Measurements from ENCODE around the gene PTCH2.
"Not testable (repeated sequence)": the region's sequence is repeated elsewhere in the genome, so short reads cannot be mapped to it uniquely, and the experiment has no call there.

Gene PTCH2

DNA sequence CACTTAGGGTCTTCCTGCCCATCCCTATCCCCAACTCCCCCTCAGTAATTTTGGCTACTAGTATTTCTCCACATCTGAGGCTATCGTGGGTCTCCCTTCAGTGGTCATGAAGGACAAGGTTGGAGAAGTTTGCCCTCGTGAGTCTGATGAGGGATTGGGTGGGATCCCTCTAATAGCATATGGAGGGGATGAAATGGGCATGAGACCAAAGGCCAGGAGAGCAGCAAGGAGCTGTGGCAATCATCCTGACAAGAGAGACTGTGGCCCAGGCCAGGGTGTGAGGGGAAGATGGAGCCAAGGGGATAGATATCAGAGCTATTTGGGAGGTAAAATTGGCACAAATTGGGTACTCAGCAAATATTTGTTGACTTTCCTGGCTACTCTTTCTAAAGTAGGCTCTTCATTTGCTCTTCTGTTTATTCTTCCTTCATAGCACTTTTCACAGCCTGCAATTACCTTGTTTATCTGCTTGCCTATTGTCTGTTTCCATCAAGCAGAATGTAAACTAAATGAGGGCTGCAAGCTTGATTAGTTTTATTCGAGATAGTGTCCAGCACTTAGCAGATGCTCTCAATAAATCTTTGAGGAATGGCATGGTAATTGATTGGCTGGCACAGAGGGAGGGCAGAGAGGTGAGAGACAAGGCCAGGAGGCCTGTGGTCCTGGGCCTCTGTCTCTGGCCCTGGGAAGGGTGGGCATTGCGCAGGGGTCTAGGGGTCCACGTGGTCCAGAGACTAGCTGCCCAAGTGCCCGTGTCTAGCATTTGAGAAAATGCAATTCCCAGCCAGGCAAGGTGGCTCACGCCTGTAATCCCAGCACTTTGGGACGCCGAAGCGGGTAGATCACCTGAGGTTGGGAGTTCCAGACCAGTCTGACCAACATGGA is 44.3 kb downstream of the PTCH2 start:
- Histone ChIP-seq H2BK12ac (ENCODE audit: low read length) (peak overlapping the region; percentile 90), H4K91ac (ENCODE audit: low read depth, low read length, poor library complexity) (no peak overlapping the region), H2AFZ (ENCODE audit: low read length) (peak overlapping the region; percentile 41), H3K23ac (ENCODE audit: low read depth, low read length, poor library complexity) (no peak overlapping the region), H3K9me3 (replicated peaks in 1 of 2; ENCODE audit: control insufficient read depth in 2 of 2, insufficient read depth in 1 of 2, low read depth in 1 of 2, low read length in 2 of 2) (no peaks in the 10 kb centered on the region), H2AK5ac (ENCODE audit: low read depth, low read length) (peak overlapping the region; percentile 90), H3K27me3 (ENCODE audit: control insufficient read depth in 3 of 3, insufficient read depth in 3 of 3, low read depth in 1 of 3, low read length in 3 of 3) (no peaks in the 10 kb centered on the region), H3K36me3 (replicated peaks in 1 of 2; ENCODE audit: control insufficient read depth in 2 of 2, insufficient read depth in 2 of 2, low read length in 2 of 2) (peaks cover 6 to 11% of the 10 kb centered on the region in 2 donors), H4K8ac (ENCODE audit: low read depth, low read length) (no peak overlapping the region), H3K79me1 (ENCODE audit: low read depth, low read length) (peaks cover 6% of the 10 kb centered on the region), H3K9ac (ENCODE audit: low read depth, low read length, poor library complexity) (peak overlapping the region; percentile 77), H3K27ac (replicated peaks; ENCODE audit: low read length) (no peak overlapping the region), H3K4me2 (ENCODE audit: insufficient read depth, low read length, poor library complexity, severe bottlenecking) (no peak overlapping the region), H3K14ac (ENCODE audit: low read length) (peak overlapping the region; percentile 21), H3K4ac (ENCODE audit: low read length) (no peak overlapping the region), H3K4me1 (ENCODE audit: control insufficient read depth in 2 of 2, insufficient read depth in 1 of 2, low read depth in 1 of 2, low read length in 2 of 2) (peaks cover 22 to 23% of the 10 kb centered on the region in 2 donors), H2BK5ac (ENCODE audit: low read length) (no peak overlapping the region), H2BK15ac (ENCODE audit: low read length) (peak overlapping the region; percentile 85), H2BK120ac (ENCODE audit: low read depth, low read length) (no peak overlapping the region), H3K18ac (ENCODE audit: low read length) (peak overlapping the region; percentile 80), H3K4me3 (ENCODE audit: low read length in 2 of 2) (no peak overlapping the region)
- DNase-seq (ENCODE audit: low spot score): no peak
- no CpG with 5 or more reads among the region's 10 CpGs for WGBS, 2 donors (ENCODE audit: extremely low coverage in 2 of 2, insufficient read length in 2 of 2, insufficient replicate concordance in 1 of 2)

DNA sequence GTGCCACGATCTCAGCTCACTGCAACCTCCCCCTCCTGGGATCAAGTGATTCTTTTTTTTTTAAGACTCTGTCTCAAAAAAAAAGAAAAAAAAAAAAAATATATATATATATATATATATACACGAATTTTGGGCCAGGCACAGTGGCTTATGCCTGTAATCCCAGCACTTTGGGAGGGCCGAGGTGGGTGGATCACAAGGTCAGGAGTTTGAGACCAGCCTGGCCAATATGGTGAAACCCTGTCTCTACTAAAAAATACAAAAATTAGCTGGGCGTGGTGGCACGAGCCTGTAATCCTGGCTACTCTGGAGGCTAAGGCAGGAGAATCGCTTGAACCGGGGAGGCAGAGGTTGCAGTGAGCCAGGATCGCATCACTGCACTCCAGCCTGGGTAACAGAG is 45.2 kb downstream of the PTCH2 start:
- not testable (repeated sequence) for H3K36me3 ChIP-seq (replicated peaks in 1 of 2; ENCODE audit: control insufficient read depth in 2 of 2, insufficient read depth in 2 of 2, low read length in 2 of 2); DNase-seq (ENCODE audit: low spot score); H2BK120ac ChIP-seq (ENCODE audit: low read depth, low read length); H3K23ac ChIP-seq (ENCODE audit: low read depth, low read length, poor library complexity); H3K27me3 ChIP-seq (ENCODE audit: control insufficient read depth in 3 of 3, insufficient read depth in 3 of 3, low read depth in 1 of 3, low read length in 3 of 3); H4K91ac ChIP-seq (ENCODE audit: low read depth, low read length, poor library complexity); H2BK12ac ChIP-seq (ENCODE audit: low read length); H2BK15ac ChIP-seq (ENCODE audit: low read length); H3K4me2 ChIP-seq (ENCODE audit: insufficient read depth, low read length, poor library complexity, severe bottlenecking); H3K14ac ChIP-seq (ENCODE audit: low read length); H3K79me1 ChIP-seq (ENCODE audit: low read depth, low read length); H4K8ac ChIP-seq (ENCODE audit: low read depth, low read length); H3K9me3 ChIP-seq (replicated peaks in 1 of 2; ENCODE audit: control insufficient read depth in 2 of 2, insufficient read depth in 1 of 2, low read depth in 1 of 2, low read length in 2 of 2); H3K9ac ChIP-seq (ENCODE audit: low read depth, low read length, poor library complexity); H2BK5ac ChIP-seq (ENCODE audit: low read length); H3K18ac ChIP-seq (ENCODE audit: low read length); H3K27ac ChIP-seq (replicated peaks; ENCODE audit: low read length); H3K4me3 ChIP-seq (ENCODE audit: low read length in 2 of 2); H2AFZ ChIP-seq (ENCODE audit: low read length); H3K4ac ChIP-seq (ENCODE audit: low read length); H2AK5ac ChIP-seq (ENCODE audit: low read depth, low read length)
- WGBS, 2 donors (ENCODE audit: extremely low coverage in 2 of 2, insufficient read length in 2 of 2, insufficient replicate concordance in 1 of 2): no CpG with 5 or more reads among the region's 8 CpGs
- H3K4me1 ChIP-seq (ENCODE audit: control insufficient read depth in 2 of 2, insufficient read depth in 1 of 2, low read depth in 1 of 2, low read length in 2 of 2): peaks cover 13 to 20% of the 10 kb centered on the region in 2 donors

DNA sequence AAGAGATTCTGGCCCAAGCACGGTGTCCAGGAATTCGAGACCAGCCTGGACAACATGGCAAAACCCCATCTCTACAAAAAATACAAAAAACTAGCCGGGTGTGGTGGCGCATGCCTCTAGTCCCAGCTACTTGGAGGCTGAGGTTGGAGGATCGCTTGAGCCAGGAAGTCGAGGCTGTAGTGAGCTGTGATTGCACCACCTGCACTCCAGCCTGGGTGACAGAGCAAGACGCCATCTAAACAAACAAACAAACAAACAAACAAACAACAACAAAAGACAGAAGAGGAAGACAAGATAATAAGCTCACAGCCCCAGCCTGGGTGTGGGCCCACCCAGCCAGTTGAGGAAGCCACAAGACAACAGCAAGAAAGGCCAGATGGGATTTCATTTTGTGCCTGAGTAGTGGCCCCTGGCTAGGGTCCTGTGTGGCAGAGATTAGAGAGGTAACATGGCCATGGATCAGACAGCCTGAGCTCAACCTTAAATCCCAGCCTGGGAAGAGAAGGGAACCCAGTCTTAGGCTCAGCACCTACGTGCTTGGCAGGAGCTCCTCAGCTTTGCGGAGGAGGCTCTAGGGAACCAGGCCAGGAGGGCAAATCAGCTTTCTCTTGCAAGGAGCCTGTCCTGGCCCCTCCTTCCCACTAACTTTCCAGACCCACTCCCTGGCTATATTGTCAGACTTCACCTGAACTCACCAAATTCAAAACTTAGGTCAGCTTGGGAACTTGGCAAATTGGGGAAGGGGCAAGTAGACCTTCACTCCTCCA is 50.1 kb downstream of the PTCH2 start:
- H3K4me1 ChIP-seq (ENCODE audit: control insufficient read depth in 2 of 2, insufficient read depth in 1 of 2, low read depth in 1 of 2, low read length in 2 of 2): peaks cover 2 to 5% of the 10 kb centered on the region in 2 donors
- H3K18ac ChIP-seq (ENCODE audit: low read length): peak overlapping the region; percentile 2
- no peak overlapping the region for H4K91ac ChIP-seq (ENCODE audit: low read depth, low read length, poor library complexity)
- peak overlapping the region; percentile 53 for H2AK5ac ChIP-seq (ENCODE audit: low read depth, low read length)
- no peaks in the 10 kb centered on the region for H3K9me3 ChIP-seq (replicated peaks in 1 of 2; ENCODE audit: control insufficient read depth in 2 of 2, insufficient read depth in 1 of 2, low read depth in 1 of 2, low read length in 2 of 2)
- H3K79me1 ChIP-seq (ENCODE audit: low read depth, low read length): no peaks in the 10 kb centered on the region
- H3K9ac ChIP-seq (ENCODE audit: low read depth, low read length, poor library complexity): no peak overlapping the region
- H2AFZ ChIP-seq (ENCODE audit: low read length): peak overlapping the region; percentile 63
- no peak overlapping the region for H3K27ac ChIP-seq (replicated peaks; ENCODE audit: low read length)
- no peak overlapping the region for H2BK5ac ChIP-seq (ENCODE audit: low read length)
- H3K4ac ChIP-seq (ENCODE audit: low read length): no peak overlapping the region
- no peak overlapping the region for H3K14ac ChIP-seq (ENCODE audit: low read length)
- H3K4me2 ChIP-seq (ENCODE audit: insufficient read depth, low read length, poor library complexity, severe bottlenecking): no peak overlapping the region
- H4K8ac ChIP-seq (ENCODE audit: low read depth, low read length): no peak overlapping the region
- H3K23ac ChIP-seq (ENCODE audit: low read depth, low read length, poor library complexity): no peak overlapping the region
- no peak overlapping the region for H3K4me3 ChIP-seq (ENCODE audit: low read length in 2 of 2)
- no peak overlapping the region for H2BK12ac ChIP-seq (ENCODE audit: low read length)
- H2BK15ac ChIP-seq (ENCODE audit: low read length): no peak overlapping the region
- H3K27me3 ChIP-seq (ENCODE audit: control insufficient read depth in 3 of 3, insufficient read depth in 3 of 3, low read depth in 1 of 3, low read length in 3 of 3): peaks cover 0 to 3% (median 0%) of the 10 kb centered on the region in 3 experiments
- DNase-seq (ENCODE audit: low spot score): no peak
- no peak overlapping the region for H2BK120ac ChIP-seq (ENCODE audit: low read depth, low read length)
- no peaks in the 10 kb centered on the region for H3K36me3 ChIP-seq (replicated peaks in 1 of 2; ENCODE audit: control insufficient read depth in 2 of 2, insufficient read depth in 2 of 2, low read length in 2 of 2)
- no CpG with 5 or more reads among the region's 9 CpGs for WGBS, 2 donors (ENCODE audit: extremely low coverage in 2 of 2, insufficient read length in 2 of 2, insufficient replicate concordance in 1 of 2)
